ENCODE results near the gene GPRIN3. TPM values are rescaled to one million over a fixed set of nuclear protein-coding genes. Genes with fewer than 3 reads are reported as not detected.

Gene GPRIN3
- total RNA-seq, 1 experiment from 2014 or later: 0.39 TPM

DNA sequence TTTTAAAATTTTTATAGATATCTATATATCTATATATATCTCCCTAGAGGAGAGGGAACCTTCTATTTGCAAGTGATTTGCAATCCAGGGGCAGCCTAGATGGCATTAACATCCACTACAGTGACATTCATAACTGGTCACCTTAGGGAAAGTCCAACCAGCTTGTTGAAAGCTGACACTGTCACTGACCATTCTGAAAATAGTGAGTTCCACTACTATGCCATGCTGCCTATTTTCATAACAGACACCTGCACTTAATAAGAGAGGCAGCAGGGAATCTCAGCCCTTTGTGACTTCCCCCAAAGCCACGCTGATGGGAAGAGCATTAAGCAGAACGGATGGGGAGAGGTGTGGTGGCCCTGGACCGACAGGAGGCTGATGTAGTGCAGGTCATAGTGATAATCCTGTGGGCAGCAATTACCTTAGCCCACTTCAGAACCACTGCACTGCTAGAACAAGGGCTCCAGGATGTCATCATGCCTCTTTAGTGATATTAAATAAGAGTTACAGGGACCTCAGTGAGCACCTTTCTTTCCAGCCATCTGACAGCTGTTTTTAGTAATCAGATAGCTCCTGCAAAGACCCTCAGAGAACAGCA is 51.3 kb downstream of the GPRIN3 start:
- Histone ChIP-seq H3K27ac (ENCODE audit: low read depth, low read length) (no peak overlapping the region), H3K4me1 (ENCODE audit: control insufficient read depth in 1 of 2, insufficient read depth in 2 of 2, low read length in 2 of 2) (no peaks in the 10 kb centered on the region), H3K9me3 (ENCODE audit: control insufficient read depth in 1 of 2, insufficient read depth in 1 of 2, low read depth in 1 of 2, low read length in 2 of 2) (no peaks in the 10 kb centered on the region), H3K9ac (ENCODE audit: low read length) (no peak overlapping the region), H2AFZ (ENCODE audit: low read depth, low read length, poor library complexity, severe bottlenecking) (no peak overlapping the region), H3K79me2 (ENCODE audit: insufficient read depth, low read length) (no peaks in the 10 kb centered on the region), H3K9me2 (ENCODE audit: insufficient read depth) (no peaks in the 10 kb centered on the region), H3K36me3 (ENCODE audit: control insufficient read depth in 1 of 2, insufficient read depth in 2 of 2, low read length in 2 of 2) (no peaks in the 10 kb centered on the region), H4K20me1 (ENCODE audit: insufficient read depth) (no peaks in the 10 kb centered on the region), H3K4me2 (ENCODE audit: low read length) (no peak overlapping the region), H3K27me3 (ENCODE audit: insufficient read depth, low read length) (no peaks in the 10 kb centered on the region), H3K4me3 (replicated peaks in 1 of 2; ENCODE audit: low read depth in 1 of 2, low read length in 2 of 2) (no peak overlapping the region)
- TF ChIP-seq CBX3 (IDR thresholded peaks at IDR 0.05; ENCODE audit: low read depth) (no peak), MAX (IDR thresholded peaks at IDR 0.05) (no peak), ZFX (IDR thresholded peaks at IDR 0.05) (no peak), SP1 (IDR thresholded peaks at IDR 0.05; ENCODE audit: low read depth) (no peak), SIN3A (IDR thresholded peaks at IDR 0.05; ENCODE audit: low read depth) (no peak), SRF (IDR thresholded peaks at IDR 0.05; ENCODE audit: low read depth) (no peak), YY1 (IDR thresholded peaks at IDR 0.05; ENCODE audit: extremely low read depth, insufficient replicate concordance, low read depth, low read length) (no peak), RAD21 (IDR thresholded peaks at IDR 0.05; ENCODE audit: low read depth) (no peak), EZH2phosphoT487 (IDR thresholded peaks at IDR 0.05; ENCODE audit: borderline replicate concordance) (no peak), POLR2AphosphoS5 (IDR thresholded peaks at IDR 0.05; ENCODE audit: low read depth, low read length) (no peak), REST (IDR thresholded peaks at IDR 0.05; ENCODE audit: low read depth) (no peak), EGR1 (IDR thresholded peaks at IDR 0.05; ENCODE audit: low read depth) (no peak), ZNF274 (IDR thresholded peaks at IDR 0.05; ENCODE audit: low read depth, low read length) (no peak), CEBPB (IDR thresholded peaks at IDR 0.05; ENCODE audit: low read depth) (no peak)
- TF ChIP-seq, protein P1, sequence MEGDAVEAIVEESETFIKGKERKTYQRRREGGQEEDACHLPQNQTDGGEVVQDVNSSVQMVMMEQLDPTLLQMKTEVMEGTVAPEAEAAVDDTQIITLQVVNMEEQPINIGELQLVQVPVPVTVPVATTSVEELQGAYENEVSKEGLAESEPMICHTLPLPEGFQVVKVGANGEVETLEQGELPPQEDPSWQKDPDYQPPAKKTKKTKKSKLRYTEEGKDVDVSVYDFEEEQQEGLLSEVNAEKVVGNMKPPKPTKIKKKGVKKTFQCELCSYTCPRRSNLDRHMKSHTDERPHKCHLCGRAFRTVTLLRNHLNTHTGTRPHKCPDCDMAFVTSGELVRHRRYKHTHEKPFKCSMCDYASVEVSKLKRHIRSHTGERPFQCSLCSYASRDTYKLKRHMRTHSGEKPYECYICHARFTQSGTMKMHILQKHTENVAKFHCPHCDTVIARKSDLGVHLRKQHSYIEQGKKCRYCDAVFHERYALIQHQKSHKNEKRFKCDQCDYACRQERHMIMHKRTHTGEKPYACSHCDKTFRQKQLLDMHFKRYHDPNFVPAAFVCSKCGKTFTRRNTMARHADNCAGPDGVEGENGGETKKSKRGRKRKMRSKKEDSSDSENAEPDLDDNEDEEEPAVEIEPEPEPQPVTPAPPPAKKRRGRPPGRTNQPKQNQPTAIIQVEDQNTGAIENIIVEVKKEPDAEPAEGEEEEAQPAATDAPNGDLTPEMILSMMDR (IDR thresholded peaks at IDR 0.05 in 2 of 3, conservative IDR thresholded peaks at IDR 0.05 in 1 of 3; ENCODE audit: borderline replicate concordance in 1 of 3, insufficient read depth in 1 of 3, low read depth in 2 of 3, low read length in 2 of 3): no peak
- TF ChIP-seq, protein P2, sequence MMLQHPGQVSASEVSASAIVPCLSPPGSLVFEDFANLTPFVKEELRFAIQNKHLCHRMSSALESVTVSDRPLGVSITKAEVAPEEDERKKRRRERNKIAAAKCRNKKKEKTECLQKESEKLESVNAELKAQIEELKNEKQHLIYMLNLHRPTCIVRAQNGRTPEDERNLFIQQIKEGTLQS (IDR thresholded peaks at IDR 0.05): no peak
- intact Hi-C loops (cut with micrococcal nuclease): loop anchor here (10.0 kb wide), 1 partner anchor 178 kb away; no protein-coding TSS in a partner anchor
- ChIA-PET RAD21 (ENCODE audit: low non-redundant PET in 1 of 2, low total read pairs in 2 of 2, uncharacterized antibody in 2 of 2, unreplicated experiment in 2 of 2) (interaction anchor here in 1 of 2 experiments (0.7 kb wide), 1 partner anchor 256 kb away, joined by 3 read pairs; no protein-coding TSS in a partner anchor), CTCF (interaction anchor here (0.9 to 1.8 kb wide), 3 partner anchors 21 to 101 kb away, joined by 3 to 10 read pairs (median 3); no protein-coding TSS in a partner anchor), POLR2A (no interaction called here)
- BruUV-seq (replicated peaks): no TSS peak
- no peak for DNase-seq (ENCODE audit: low read depth, low spot score)
- no peak for ATAC-seq

Measured in HCT116 (cell line).